Right renal pelvis (tissue), 4 donors: ENCODE measurements around the gene CMIP. TPM values are rescaled to one million over a fixed set of nuclear protein-coding genes. Genes with fewer than 3 reads are reported as not detected.
"Not testable (repeated sequence)": the region's sequence is repeated elsewhere in the genome, so short reads cannot be mapped to it uniquely, and the experiment has no call there.

Experiments used
- DNase-seq, 4 donors: peaks; one replicate each; pipeline ENCODE4 v3.0.0-alpha.2; 2013; ENCODE audit warnings: low read depth in 4 of 4, low spot score in 3 of 4, missing footprints in 1 of 4
- polyA plus RNA-seq, 4 donors: library from polyadenylated mRNA; unstranded; fragments of 120-200 nt; gene quantifications; one replicate each; pipeline ENCODE4 v1.2.1, GENCODE V29; 2013; ENCODE audit not compliant: insufficient read length in 4 of 4

The CMIP gene
- 10 to 100 TPM; 40.6 to 46.2 (median 44.5) TPM for polyA plus RNA-seq

DNA sequence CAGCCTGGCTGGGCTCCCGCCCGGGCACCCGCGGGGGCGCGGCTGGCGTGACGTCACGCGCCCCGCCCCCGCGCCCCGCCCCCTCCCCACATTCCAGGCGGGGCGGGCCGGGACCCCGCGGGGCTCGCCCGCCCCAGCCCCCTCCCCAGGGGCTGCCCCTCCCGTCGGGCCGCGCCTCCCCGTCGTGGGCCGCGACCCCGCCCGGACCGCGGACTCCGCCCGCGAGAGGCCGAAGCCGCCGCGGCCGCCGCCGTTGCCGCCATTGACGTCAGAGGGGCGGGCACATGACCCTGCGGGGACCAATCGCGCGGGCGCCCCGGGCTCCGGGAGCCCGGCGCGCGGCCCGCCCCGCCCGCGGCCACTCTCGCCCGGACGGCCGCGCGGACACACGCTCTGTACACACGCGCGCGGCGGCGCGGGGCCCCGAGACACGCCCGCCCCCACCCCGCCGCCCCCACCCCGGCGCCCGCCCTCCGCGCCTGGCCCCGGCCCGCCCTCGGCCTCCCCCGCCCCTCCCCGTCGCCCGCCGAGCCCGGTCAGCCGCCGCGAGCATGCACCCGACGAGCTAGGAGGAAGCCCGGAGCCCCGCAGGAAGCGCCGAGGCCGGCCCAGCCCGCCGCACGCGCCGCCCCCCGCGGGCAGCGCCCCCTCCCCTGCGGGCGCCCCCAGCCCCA, at the start of gene CMIP:
Gene CMIP (plus strand): TSS at position 361 of the 674 bp plus-strand sequence.
- DNase-seq: peak in 1 of 4 donors; percentile 69

DNA sequence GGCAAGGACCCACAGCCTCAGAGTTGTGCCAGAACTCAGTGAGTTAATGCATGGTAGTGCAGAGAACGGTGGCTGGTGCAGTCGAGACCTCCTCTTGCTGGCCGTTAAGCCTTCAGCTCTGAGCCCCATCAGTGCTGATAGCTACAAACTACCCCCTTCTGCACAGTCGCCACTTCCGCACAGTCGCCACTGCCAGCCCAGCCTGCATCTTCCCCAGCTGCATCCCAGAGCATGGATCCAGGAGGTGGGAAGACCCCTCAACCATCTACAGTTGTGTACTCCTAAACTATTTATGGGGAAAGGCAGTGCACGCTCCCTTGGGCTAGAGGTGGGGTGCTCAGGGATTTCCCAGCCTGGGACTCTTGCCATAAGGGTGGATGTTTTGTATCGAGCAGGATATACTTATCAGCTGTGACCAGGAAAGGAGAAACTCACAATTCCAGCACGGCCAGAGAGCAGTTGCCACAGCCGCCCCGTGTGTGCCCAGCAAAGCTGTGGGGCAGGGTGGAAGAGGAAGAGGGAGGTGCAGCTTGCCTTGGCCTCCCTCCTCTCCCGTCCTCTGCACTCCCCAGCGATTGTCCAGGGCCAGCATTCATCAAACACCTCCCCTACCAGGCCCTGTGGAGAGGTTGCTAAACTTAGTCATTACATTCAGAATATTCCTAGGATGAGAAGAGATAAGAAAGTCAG, 49.5 kb upstream of the CMIP start:
- DNase-seq: no peak

DNA sequence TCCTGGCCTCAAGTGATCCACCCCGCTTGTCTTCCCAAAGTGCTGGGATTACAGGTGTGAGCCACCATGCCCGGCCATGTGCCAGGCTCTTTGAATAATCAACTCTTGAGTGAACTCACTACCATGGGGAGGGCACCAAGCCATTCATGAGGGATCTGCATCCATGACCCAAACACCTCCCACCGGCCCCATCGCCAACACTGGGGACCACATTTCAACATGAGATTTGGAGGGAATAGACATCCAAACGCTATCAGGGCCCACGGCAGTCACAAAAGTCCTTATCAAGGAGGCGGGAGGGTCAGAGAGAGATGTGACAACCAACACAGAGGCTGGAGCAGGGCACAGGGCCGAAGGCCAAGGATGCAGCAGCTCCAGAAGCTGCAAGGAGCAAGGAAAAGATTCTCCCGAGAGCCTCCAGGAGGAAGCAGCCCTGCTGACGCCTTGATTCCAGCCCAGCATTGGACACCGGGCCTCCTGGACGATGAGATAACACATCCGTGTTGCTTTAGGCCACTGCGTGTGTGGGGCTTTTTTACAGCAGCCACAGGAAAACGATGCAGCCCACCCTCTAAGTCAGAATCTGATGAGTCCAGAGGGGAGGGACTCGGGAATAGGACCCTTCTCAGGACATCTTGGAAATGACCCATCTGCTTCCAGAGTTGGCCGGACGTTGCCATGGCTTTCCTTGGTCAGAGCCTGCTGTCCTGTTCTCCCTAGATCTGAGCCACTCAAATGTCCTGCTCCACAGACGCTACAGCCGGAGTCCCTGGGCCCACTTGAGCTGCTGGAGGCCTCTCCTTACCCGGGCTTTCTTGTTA, 47.3 kb upstream of the CMIP start:
- no peak for DNase-seq

DNA sequence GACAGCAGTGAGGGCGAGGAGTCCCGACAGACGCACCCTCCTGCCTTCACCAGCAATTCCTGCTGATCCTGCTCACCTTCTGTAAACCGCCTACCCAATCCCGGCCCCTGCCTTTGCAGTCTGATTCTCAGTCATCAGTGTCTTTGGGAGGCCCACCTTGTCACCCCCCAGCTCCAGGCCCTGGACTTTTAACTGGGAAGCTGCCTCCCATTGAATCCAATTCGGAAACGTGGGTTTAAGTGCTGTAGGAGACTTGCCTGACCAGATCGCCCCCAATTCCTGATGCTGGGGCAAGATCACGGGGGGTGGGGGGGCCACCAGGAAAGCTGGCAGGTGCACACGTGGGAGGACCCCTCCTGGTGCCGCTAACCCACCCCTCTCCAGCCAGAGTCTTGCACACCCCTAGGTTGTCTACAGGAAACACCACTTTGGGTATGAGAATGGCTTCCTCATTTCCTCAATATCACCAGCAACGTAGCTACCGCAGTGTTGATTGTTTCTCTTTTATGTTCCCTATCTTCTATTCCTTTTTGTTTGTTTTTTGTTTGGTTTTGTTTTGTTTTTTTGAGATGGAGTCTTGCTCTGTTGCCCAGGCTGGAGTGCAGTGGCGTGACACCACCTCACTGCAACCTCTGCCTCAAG, 46.6 kb upstream of the CMIP start:
- no peak for DNase-seq

DNA sequence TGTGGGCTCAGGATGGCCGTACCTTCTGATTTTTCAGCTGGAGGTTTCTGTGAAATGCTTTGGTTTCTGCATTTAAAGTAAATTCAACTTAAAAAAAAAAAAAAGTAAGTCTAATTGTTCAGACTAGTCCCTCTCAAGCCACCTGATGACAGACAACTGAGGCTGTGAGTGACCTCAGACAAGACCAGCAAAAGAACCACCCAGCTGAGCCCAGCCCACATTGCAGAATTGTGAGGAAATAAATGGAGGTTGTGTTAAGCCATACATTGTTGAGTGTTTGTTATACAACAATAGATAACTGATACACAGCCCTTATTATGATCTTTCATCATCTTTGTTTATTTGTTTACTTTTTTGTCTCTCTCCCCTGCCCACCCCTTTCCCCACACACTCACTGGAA, 44.7 kb upstream of the CMIP start:
- DNase-seq: no peak

DNA sequence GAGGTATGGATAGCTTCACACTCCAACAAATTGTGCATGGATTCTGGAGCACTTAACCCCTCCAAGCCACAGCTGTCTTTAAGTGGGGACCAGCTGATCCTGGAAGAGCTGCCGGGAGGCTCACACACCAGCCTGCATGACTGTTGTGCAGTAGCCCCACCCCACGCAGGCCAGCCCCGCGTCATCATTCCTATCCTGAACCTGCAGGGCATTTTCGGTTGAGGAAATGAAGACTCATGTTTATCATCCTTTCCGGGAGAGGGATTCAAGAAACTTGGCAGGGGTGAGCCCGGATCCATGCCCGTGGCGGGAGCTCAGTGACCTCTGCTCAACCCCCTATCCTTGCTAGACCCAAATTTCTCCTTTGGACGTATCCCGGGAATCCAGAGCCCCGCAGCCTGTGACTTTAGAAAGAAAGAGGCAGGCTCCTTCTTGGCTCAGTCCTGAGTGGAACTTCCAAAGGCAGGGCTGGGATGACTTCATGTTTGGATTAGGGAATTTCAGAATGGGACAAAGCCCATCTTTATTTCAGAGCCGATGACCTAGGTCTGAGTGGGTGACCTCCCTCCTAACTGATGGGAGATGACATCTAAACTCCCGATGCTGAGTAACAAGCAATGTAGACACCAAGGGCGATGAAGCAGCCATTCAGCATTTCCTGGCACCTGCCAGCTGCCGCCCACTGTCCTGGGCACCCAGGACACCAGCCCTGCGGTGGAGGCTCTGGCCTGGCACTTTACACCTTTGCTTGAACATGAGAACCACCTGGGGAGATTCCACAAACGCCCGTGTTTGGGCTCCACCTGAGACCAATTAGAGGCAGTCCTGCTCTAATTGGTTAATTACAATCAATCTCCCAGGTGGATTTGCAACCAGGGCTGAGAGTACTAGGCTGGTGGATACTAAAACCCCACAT, 43.3 kb upstream of the CMIP start:
- no peak for DNase-seq

DNA sequence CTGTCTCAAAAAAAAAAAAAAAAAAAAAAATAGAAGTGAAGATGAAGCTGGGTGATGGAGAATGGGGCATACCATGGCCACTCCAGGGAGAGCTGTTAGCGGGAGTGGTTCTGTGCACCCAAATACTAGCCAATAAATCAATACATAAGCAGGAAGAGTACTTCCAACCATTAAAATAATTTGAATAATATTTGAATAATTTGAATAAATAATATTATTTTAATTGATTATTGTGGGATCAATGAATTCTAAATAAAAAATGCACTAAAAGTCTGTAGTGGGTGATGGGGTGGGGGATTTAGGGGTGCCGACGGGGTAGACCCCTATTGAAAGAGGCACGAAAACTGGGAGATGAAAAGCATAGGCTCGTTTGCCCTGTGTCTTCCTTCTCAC, 41.4 kb upstream of the CMIP start:
- DNase-seq: no peak

DNA sequence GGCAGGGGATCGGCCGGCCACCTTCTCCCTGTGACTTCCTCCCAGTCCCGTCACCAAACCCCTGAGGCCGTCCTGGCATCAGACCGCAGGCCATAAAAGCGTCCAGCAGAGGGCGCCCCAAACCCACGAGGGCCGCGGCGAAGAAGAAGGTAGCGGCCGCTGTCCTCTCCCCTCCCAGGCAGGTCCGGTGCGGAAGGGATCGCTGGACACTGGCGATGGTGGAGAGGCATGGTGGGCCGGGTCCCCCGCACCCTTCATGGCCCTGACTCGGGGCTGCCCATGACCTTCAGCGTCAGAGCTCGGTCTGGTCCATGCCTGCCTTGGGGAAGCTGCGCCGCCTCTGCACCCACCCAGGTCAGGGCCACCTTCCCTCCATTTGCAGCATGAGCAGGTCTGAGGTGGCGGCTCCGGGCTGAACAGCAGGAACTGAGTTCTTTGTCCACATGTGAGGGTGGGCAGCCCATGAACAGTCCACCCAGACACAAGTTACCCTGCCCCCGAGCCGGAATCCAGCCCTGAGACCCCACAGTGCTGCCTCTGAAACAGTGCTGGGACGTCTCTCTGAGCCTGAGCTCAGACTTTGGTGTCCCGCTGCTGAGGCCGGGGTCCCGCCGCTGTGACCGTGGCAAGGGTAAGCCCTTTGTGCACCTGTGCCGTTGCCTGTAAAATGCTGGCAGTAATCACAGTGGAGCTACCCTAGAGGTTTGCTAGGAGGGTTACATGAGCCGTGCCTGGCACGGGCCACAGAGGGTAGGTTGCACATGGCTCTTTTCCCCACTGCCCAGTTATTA, 40.8 kb upstream of the CMIP start:
- peak; percentile 60 to 79 (median 70) for DNase-seq

DNA sequence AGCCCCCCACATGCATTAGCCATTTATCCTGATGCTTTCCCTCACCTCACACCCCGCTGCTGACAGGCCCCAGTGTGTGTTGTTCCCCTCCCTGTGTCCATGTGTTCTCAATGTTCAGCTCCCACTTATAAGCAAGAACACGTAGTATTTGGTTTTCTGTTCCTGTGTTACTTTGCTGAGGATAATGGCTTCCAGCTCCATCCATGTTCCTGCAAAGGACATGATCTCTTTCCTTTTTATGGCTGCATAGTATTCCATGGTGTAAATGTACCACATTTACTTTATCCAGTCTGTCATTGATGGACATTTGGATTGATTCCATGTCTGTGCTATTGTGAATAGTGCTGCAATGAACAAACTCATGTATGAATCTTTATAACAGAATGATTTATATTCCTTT, 39.6 kb upstream of the CMIP start:
- not testable (repeated sequence) for DNase-seq

DNA sequence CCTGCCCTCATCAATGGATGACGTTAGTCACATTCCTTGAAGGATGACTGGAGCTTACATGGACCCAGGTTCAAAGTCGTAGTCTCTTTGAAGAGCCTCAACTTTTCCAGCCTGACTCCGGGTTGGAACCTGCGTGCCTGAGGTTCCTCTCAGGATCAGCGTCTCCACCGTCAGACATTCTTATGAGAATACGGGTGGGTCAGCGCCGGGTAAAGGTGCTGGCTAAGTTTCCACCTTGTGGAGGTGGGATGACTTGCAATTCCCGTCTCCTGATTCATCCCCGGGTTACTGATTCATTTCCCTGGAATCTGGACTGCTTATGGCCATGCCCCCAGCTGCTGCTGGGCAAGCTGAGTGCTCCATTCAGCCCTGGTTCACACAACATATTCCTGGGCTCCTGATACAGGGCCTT, 38.9 kb upstream of the CMIP start:
- DNase-seq: no peak

DNA sequence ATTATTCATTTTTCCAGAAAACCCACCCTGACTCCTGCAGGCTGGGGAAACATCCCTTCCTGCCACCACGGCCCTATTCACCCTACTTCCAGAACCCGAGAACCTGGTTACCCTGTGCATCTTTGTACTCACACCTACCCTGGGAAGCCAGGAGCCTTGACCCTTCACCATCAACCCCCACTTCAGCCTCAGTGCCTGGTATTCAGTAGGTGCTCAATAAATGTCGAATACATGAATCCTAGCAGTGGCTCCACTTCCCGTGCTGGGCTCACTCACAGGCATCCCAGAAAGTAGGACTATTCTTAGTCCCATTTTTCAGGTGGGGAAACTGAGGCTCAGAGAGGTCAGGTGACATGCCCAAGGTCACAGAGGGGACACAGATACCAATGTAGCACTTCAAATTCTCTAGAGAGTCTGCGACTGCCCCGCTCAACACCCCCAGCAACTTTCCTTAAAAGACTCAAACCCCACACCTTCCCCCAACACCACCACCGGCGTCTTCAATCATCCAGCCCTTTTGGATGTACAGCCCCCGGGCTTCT, 36.1 kb upstream of the CMIP start:
- no peak for DNase-seq

DNA sequence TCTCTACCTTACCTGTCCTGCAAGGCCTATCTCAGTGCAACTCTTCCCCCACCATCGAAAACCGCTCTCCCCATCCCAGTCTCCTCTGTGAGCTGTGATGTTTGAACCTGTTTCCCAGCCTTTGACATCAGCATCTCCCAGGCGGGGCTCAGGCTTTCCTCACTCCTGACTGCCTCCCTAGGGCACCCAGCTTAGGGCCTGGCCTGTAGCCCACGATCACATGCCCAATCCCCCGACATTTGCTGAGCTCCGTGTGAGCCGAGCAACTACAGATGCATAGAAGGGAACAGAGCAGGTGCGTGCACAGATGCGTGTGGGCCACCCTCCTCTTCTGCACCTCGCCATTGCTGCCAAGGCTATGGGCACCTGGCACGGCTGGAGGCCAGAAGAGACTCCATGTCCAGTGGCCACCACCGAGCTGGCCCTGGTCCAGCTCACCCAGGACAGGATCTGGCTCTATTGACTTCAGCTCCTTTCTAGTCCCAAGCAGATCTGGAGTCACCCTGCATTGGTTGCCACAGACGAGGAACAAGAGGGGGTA, 35.5 kb upstream of the CMIP start:
- DNase-seq: no peak

DNA sequence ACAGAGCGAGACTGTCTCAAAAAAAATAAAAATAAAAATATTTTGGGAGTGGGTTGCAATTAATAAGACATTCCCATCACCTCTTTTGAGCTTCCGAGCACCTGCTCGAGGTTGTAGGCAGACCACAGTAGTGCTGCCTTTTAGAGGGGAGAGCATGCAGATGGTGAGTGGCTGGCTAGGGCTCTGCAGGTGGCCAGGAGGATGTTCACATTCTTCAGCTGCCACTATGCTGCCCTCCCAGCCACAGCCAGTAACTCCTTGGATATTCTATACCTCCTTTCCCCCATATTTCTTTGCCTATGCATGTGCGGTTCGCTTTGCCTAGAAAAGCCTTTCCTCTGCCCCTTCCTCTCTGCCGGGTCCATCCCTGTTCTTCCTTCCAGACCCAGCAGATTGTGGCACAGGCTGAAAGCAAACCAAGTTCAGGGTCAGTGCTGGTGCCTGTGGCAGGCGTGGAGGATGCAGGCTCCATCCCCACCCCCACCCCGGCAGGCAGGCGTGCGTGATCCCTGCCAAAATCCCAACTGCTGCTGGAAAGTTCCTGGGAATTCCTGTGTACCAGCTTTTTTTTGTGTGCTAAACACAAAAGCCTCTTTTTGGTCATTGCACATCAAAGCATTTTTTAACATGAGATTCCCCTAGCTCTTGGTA, 33.8 kb upstream of the CMIP start:
- DNase-seq: no peak

DNA sequence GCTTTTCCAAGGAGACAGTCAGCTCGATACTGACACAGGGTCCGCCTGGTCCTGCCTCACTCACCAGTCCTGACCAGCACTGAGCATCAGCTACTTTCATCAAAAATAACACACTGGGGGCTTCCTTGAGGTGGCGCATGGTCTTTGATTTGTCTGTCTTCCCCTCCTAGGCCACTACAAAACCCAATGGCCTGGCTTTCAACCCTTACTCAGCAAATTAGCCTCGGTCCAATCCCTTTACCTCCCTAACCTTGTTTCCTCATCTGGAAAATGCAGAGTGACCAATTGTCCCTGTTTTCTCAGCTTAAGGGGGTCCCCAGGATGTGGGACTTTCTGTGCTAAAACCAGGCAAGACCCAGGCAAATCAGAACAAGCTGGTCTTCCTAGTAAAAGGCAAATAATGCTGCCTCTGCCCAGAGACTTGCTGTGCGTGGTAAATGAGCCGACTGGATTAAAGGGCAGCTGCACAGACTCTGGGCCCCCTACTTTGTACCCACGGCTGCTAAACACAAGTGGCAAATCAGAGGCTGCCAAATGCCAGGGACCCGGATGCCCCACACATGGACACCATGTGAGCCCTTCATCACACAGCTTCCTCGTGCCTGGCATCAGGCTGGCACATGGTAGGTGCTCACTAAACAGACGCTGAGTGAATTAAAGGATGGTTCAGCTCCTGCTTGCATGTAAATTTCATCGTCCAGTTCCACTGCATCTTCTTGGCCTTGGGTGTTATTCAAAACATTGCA, 31.2 kb upstream of the CMIP start:
- no peak for DNase-seq

DNA sequence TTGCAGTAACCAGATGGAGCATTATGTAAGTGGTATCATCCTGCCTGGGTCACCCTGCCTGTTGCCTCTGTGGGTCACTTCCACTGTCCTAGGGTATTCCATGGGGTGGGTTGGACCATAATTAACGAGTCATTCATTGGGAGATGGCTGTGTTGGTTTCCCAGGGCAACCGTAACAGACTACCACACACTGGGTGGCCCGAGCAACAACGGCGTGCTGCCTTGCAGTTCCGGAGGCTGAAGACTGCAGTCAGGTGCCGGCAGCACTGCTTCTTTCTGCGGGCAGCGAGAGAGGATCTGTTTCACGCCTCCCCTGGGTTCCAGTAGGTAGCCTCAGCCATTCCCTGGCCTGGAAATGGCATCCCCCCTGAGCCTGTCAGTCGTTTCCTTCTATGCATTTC, 28.9 kb upstream of the CMIP start:
- no peak for DNase-seq

DNA sequence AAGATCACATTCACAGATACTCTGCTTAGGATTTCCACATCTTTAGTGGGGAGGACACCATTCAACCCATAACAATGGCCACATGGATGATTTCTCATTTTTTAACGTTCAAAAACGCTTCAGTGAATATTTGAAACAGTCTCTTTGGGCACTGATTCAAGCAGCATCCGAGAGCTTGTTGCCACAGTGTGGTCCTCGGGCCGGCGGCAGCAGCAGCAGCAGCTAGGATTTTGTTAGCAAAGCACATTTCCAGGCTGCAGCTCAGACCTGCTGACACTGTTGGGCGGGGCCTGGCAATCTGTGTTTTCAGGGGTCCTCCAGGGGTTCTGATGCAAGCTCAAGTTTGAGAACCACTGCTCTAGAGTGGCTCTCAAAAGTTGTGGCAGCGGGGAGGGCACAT, 27.9 kb upstream of the CMIP start:
- no peak for DNase-seq

DNA sequence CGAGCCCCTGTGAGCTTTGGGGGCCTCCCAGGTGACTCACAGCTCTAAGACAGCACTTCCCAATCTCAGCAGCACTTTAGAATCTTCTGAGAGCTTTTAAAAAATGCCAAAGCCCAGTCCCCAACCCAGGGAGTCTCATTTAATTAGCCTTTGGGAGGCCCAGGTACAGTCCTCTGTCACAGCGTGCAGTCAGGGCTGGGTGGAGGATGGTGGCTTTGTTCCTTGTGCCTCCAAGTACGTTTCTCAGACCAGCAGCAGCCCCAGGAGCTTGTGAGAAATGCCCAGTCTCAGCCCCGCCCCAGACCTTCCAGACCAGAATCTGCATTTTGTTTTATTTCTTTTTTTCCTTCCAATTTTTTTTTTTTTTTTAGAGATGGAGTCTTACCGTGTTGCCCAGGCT, 27.4 kb upstream of the CMIP start:
- no peak for DNase-seq
